SKM-1 (cell line): ENCODE data around the gene FAM131C.

Experiments
- DNase-seq: peaks from one replicate; lab custom pipeline; 2025; ENCODE audit not compliant: unreplicated experiment; lab: John Stamatoyannopoulos, UW

FAM131C gene, protein sequence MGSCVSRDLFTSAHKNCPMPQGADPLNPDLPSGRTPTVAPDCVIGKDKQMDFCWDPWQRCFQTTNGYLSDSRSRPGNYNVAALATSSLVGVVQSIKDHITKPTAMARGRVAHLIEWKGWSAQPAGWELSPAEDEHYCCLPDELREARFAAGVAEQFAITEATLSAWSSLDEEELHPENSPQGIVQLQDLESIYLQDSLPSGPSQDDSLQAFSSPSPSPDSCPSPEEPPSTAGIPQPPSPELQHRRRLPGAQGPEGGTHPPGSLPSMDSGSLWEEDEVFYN

DNA sequence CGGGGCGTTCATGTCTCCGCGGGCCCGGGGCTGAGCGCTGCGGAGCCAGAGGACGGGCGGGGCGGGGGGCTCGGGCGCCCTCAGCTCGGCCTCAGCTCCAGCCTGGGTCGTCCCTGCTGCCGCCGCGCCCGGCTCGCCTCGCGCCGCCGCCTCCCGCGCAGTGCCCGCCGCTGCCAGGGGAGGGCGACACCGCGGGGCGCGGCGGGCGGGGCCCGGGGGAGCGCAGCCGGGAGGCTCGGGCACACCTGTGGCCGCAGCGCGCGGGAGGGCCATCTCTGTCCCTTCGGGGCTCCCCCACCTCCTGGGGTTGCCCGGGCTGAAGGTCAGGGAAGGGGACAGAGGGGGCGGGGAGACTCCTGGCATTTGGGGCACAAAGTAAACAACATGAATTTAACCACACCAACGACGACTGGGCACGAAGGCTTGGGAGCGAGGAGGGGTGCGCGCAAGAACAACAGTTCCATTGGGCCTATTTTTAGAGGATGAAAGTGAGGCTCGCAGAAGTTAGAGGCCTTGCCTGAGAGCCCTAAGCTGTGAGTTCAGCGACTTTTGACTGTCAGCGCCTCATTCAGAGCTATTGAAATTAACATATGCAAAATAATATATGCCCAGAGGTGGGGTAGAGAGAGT, at the start of gene FAM131C:
FAM131C (minus strand) TSS at position 162 of the 630 bp plus-strand sequence. CDS start 209 bp downstream, outside the sequence.
- DNase-seq: no peak

DNA sequence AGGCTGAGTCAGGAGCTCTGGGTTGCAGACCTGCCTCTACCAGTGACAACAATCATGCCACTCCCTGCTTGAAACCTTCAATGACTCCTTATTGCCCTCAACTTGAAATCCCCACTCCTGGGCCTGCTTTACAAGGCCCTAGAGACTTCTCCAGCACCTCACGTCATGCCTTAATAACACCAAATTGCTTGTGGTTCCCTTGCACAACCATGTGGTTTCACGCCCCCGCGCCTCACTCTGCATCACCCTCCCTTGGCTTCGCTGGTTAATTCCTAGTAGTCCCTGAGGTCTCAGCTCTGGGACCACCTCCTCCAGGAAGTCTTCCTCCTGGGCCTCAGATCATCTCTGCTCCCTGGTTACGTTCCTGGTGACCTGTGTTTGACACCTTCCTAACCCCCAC, 49.5 kb upstream of the FAM131C start:
- DNase-seq: no peak

DNA sequence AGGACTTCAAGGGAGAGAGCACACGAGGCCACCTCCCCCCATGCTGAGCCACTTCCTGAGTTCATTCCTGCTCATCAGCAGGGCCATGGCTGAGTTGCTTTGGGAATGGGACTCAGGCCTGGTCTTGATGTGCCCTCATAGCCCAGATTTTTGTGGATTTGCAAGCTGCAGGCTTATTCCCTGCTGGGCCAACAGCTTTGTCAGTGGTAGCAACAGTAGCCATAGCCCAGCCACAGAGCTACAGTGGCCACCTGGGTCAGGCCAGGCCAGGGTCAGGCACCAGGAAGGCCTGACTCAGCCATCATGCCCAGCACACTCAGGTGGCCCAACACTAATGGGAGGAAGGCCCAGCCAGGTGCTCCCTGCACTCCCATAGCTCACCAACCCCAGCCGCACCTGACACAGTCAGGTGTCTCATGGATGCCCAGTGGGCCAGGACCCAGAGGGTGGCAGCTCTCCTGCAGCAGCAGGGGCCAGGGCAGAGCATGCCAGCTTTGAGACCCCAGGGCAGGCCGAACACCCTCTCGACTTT, 49.0 kb upstream of the FAM131C start:
- DNase-seq: no peak

DNA sequence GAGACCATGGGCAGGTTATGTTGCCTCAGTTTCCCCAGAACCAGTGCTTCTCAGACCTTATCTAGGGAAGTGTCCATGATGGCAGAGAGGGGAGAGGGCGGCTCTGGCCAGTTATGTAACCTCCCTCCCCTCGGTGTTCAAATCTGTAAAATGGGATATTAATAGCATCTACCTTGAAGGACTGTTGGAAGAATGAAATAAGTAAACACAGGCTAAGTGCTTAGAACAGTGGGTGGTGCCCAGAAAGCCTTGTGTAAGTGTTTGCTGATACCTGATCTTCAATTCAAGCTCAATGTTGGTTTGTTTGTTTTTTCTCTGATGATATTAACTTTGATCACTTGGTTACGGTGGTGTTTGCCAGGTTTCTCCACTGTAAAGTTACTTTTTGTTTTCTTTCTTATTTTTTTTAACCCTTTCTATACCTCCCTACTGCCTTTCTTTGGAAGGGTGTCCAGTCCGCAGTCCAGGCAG, 47.5 kb upstream of the FAM131C start:
- DNase-seq: no peak

DNA sequence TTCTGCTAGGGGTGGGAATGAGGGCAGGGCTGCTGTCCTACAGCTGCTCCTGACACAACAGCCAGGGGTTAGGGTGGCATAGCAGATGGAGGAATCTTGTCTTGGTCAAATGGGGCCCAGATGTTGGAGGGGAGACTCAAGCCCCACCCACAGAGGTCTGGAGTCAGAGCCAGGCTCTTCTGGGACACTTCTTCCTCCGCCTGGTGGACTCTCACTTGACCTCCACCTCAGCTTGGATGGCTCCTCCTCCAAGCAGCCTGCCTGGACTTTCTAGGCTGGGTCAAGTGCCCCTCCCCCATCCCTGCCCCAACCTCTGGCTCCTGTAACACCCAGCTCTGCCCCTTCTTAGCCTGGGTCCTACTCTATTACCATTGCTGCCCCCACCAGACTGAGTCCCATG, 47.0 kb upstream of the FAM131C start:
- DNase-seq: no peak

DNA sequence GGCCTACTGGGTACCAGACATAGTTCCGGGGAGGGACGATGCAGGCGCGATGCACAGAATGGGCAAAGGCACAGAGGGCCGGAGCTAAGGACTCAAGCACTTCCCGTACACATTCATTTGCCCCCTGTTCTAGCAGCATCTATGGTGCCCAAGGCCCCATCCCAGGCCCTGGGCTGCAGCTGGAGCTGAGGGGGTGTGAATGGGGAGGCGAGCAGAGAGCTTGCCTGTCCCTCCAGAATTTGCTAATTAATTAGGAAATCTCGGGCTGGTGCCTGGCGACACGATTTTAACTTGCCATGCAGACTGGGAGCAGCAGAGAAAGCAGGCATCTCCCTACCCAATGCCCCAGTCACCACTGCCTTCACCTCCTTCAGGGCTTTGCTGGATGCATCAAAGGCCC, 46.5 kb upstream of the FAM131C start:
- no peak for DNase-seq

DNA sequence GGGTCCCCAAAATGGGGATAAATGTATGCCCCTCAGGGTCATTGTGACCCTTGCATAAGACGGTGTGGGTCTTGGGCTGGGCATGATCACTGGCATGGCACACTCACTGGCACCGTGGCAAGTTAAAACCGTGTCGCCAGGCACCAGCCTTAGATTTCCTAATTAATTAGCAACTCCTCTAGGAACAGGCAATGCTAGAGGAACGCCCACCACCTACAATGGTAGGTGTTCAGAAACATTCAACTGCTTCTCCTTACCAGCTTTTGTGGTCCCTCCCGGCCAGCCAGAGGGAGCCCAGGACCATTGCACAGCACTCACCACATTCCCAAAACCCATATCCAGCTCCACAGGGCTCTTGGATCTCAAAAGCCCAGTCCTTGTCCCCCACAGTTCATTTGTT, 46.1 kb upstream of the FAM131C start:
- no peak for DNase-seq

DNA sequence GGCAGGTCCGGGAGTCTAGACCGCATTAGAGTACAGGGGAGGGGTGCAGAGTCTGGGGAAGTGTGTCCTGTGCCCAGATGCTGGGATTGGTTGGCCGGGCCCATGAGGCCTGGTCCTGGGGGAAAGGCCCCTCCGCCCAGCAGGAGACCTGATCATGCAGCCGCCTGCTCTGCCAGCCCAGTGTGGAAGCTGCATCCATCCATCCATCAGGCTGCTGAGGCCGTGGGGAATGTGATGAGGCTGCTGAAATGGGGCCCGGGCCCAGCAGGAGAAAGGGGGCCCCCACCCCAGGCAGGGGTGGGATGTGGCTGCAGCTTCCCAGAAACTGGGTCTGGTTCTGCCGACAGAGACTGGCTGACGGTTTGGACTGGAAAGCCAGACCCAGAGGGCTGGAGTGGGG, 45.3 kb upstream of the FAM131C start:
- DNase-seq: no peak

DNA sequence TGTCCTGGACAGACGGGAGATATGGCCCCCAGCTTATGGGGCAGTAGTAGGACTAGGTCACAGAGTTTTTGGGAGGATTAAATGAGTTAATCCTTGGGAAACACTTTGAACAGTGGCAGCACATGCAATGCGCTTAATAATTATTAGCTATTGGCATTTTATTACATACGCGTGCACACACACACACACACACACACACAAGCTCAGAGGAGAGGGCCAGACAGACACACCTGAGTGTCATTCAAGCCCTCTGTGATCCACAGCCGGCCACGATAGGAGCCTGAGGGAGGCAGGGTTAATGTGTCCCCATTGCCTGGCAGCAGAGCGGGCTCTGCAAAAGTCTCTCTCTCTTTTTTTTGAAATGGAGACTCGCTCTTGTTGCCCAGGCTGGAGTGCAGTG, 44.5 kb upstream of the FAM131C start:
- DNase-seq: no peak

DNA sequence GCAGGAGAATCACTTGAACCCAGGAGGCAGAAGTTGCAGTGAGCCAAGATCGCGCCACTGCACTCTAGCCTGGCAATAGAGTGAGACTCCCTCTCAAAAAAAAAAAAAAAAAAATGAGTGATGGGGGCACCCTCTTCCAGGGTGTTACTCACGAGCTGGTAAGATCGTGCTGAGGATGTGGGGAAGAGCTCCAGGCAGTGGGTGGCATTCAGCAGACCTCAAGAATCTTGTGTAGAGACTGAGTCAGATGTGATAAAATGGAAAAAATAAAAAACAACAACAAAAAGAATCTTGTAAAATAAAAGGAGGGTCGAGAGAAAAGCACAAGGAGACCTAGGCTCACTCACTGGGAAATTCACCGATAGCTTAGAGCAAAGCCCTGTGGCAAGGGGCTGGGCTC, 43.9 kb upstream of the FAM131C start:
- DNase-seq: no peak

DNA sequence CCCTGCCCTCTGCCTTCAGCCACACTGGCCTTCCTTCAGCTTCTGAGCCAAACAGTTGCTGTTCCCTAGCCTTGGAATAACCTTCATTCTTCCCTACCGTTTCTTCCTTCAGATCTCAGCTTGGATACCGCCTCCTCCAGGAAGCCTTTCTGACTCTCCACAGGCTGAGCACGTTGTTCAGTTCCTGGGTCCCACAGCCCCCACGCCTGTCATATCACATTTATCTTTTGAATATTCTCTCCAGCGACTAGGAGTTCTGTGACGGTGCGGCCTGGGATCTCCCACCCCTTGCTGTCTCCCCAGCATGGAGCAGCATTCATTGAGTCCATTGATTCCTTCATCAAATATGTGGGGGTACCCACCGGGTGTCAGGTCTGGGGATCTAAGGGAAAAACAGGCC, 43.2 kb upstream of the FAM131C start:
- DNase-seq: no peak

DNA sequence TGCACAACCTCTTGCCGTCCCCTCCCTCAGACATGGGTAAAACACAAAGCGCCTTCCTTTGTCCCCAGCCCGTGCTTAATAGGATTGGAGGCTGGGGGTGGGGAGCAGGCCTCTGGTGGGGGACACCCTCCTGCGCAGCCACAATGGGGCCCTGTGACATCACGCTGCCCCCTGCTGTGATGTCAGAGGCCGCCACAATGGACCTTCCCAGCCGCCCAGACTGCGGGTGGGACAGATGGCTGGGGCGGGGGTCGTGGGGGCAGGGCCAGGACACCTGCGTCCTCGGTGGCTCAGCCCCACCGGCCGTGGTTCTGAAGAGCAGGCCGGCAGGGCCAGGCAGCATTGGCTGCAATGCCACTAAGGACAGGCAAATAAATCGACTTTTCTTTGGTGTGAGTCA, 42.6 kb upstream of the FAM131C start:
- no peak for DNase-seq

DNA sequence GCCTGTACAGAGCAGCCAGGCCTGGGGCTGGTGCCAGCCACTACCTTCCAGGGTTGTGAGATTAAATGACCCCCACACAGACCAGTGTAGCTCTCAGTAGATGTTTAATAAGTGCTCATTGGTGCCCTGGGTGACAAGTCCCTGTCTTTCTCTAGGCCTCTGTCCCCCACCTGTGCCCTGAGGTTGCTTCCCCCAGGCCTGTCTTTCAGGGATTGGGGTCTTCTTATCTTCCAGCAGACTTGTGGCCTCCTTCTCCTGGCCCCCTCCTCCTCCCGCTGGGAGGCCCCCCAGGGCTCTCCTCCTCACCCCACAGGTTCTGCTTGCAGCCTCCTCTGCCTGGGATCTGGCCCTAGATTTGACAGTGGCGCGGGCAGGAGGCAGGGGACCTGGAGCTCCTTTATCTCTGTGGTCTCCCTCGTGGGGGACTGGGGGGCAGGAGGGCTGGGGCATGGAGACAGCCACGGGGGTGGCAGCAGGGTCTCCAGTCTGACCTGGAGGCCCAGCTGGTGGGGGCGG, 42.1 kb upstream of the FAM131C start:
- DNase-seq: no peak

DNA sequence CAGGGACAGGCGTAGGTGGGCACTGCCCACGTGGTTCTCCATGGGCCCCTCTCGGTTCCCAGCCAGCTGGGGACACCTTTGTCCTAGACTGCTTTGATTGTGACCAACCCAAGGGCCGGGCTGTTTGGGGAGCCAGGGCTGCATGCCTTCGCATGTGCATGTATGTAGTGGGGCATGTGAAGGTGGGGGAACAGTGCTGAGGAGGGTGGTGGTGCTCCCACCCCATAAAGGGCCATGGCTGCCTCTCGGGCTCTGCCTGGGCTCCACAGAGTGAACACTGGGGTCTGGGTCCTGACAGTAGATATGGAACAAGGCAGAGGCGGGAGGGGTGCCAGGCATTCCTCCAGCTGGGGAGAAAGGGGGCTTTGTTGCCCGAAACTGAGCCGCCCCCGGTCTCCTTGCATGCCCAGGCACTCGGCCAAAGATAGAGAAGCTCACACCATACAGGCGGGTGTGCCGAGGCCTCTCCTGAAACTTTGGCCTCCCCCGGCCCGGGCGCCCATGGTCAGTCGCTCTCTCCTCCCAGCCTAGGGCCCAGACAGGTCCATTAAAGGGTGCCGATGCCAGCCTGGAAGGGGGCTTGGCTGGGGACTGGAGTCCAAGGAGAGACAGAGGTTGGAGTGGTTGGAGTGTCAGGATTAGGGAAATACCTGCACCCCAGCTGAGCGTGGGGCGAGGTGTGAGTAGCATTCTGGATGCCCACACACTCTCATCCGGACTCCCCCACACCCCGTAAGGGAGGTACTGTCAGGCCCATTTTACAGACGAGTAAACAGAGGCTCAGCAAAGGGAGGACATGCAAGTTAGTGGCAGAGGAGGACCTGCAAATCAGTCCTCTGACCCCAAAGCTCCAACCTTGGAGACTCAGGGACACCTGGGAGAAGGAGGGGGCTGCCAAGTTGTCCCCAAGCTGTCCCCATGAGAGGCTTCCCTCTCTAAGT, 41.3 kb upstream of the FAM131C start:
- no peak for DNase-seq

DNA sequence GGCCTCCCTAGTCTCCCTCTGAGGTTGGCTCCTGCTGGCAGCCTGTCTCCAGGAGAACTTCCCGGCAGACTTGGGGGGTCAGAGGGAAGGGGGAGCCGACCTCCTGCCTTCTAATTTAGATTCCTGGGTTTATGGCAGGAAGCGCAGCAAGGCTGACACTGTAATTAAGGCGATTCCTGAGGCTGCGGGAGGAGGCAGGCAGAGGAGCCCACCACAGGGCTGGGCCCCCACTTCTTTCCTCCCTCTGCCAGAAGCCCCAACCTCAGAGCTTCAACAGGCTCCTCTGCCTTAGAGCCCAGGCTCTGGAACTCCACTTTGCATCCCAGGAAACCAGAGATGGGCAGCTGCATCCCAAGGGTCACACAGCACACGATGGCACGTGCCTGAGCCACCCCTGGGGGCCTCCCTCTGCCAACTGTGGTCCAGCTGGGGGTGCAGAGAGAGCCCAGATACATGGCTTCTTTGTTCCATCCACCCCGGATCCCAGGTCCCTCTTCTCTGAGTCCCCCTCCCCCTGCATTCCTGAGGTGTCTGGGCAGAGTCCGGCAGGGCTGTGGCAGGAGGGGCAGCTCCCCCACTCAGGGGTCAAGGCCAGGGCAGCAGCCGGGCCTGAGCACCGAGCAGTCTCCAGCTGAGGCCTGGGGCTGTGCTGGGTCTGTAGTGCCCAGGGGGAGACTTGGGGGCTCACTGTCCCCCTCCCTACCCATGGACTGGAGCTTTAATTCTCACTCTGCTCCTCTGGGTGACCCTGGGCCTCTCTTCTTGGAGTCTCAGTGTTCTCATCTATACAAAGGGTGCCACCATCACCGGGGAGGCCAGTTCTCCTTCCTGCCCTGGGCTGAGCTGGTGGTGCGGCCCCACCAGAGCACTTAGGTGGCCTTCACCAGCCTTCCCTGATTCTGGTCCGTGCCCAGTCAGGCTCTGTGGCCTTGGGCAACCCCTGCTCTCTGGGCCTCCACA, 39.4 kb upstream of the FAM131C start:
- no peak for DNase-seq

DNA sequence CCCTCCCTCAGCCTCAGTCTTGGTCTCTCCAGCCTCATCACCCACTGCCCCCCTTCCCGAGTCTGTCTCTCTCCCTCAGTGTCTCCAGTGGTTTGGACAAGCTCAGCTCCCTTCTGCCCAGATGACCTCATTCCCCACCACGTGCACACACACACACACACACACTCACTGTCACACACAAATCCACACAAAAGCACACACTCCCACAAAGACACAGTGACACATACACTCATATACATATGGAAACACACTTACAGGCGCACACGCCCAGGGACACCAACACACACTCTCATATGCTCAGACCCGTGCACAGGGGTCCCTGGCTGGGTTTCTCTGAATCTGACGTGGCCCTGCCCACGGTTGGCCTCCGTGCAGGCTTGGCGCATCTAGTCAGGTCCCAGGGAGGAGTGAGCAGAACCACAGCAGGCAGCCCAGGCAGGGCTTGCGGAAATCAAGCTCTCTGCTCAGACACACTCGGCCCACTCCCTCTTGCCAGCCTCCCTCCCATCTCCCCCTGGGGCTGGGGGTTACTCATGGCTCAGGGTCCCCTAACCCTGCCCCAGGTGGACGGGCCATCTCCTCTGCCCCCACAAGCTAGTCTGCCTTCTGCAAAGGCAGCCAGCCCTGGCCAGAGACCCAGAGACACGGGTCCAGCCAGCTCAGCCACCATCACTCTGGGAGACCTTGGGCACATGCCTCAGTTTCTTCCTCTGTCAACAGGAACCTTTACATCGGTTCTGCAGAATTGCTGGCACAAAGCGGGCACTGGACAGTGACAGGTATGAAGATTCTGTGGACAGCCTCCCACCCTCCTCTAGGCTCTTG, 38.5 kb upstream of the FAM131C start:
- DNase-seq: no peak

DNA sequence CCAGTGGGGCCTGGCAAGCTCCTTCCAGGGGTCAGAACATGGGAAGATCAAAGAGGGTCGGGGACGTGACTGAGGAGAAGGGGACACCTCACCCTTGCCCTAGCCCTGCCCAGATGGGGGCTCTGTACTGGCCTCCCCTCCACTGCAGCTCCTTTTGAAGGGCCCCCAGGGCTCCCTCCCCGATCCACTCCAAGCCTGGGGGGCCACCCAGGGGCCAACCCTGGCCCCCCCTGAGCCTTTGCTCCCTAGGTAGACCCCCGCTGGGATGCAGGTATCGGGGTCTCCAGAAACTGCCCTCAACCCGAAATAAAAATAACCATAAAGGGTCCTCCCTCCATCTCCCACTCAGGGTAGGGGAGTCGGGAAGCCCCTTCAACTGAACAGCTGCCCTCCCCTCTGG, 37.4 kb upstream of the FAM131C start:
- no peak for DNase-seq

DNA sequence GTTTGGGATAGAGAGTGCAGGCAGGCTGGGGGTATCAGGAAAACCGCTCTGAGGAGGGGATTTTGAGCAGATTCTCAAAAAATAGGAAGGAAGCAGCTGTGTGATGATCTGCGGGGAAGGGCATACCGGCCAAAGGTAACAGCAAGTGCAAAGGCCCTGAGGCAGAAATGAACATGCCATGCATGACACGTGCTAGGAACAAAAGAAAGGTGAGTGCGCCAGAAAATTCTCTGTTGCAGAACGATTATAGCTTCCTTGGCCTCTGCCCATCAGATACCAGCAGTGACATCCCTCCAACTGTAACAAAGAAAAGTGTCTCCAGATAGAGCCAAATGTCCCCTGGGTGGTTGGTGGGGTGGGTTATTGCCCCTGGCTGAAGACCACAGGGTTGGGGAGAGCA, 37.0 kb upstream of the FAM131C start:
- DNase-seq: no peak

DNA sequence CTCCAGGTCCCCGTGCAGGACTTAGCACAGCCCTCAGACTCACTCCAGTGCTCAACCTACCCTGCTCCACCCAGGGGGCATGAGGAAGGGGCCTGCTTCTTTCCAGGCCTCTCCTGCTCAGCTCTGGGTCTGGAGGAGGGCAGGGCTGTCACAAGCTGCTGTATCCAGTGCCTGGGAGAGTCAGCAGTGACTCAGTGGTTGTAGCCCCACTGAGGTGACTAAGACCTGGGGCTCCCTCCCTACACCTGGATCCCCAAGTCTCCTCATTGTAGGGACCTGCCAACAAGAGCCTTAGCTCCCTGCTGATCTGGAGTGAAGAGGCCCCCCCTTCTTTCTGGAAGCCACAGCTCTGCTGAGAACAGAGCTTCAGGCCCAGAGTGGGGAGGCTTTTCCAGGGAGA, 36.1 kb upstream of the FAM131C start:
- no peak for DNase-seq
